ENCODE data around the gene UBE3D.

UBE3D gene

GRCh38 chr6:82914511-82914910, 151.1 kb downstream of the UBE3D start:
- ATAC-seq: no peak
- no peak for TF ChIP-seq ZNF565 (CRISPR knock-in tag; conservative IDR thresholded peaks at IDR 0.05; ENCODE audit: low read depth)
- no peak for TF ChIP-seq ZFP30 (CRISPR knock-in tag; IDR thresholded peaks at IDR 0.05)
- no peak for TF ChIP-seq TCF4 (CRISPR knock-in tag; IDR thresholded peaks at IDR 0.05; ENCODE audit: borderline replicate concordance)
- TF ChIP-seq ZFP3 (CRISPR knock-in tag; IDR thresholded peaks at IDR 0.05): no peak
- no peak for TF ChIP-seq CSRNP3 (CRISPR knock-in tag; IDR thresholded peaks at IDR 0.05)
- TF ChIP-seq PATZ1 (CRISPR knock-in tag; IDR thresholded peaks at IDR 0.05; ENCODE audit: borderline replicate concordance): no peak
- no peak for TF ChIP-seq RARB (CRISPR knock-in tag; IDR thresholded peaks at IDR 0.05)
- no peak for TF ChIP-seq ISL1 (CRISPR knock-in tag; IDR thresholded peaks at IDR 0.05)

- ATAC-seq: no peak
- TF ChIP-seq ESRRG (CRISPR knock-in tag; IDR thresholded peaks at IDR 0.05) (no peak), ZNF70 (CRISPR knock-in tag; IDR thresholded peaks at IDR 0.05) (no peak), RARB (CRISPR knock-in tag; IDR thresholded peaks at IDR 0.05) (no peak), TCF4 (CRISPR knock-in tag; IDR thresholded peaks at IDR 0.05; ENCODE audit: borderline replicate concordance) (no peak), PPARA (CRISPR knock-in tag; IDR thresholded peaks at IDR 0.05; ENCODE audit: borderline replicate concordance) (no peak), GLIS3 (CRISPR knock-in tag; IDR thresholded peaks at IDR 0.05) (no peak), ISL1 (CRISPR knock-in tag; IDR thresholded peaks at IDR 0.05) (no peak), ZFP30 (CRISPR knock-in tag; IDR thresholded peaks at IDR 0.05) (no peak), CSDC2 (CRISPR knock-in tag; IDR thresholded peaks at IDR 0.05) (no peak)
Measured at GRCh38 chr6:82910820-82911219, 154.8 kb downstream of the UBE3D start.

DNA sequence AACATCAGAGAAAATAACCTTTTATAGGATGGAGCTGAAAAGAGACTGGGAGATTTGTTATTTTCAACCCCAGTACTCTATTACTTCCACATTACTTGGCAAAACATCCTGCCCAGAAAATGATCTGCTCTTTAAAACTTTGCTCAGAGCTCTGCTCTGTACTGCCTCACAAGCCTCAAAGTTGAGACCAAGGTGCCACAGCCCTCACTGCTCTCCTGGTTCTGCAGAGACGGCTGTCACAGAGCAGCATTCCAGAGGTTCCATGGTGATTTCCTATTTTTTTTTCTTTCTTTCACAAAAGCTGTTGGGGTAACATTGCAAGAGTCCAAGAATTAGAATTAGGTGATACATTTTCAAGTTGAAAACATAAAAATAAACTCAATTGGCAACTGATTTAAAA, 155.2 kb downstream of the UBE3D start:
- no peak for ATAC-seq
- TF ChIP-seq ISL1 (CRISPR knock-in tag; IDR thresholded peaks at IDR 0.05) (no peak), ZC3H10 (CRISPR knock-in tag; IDR thresholded peaks at IDR 0.05) (no peak), ESRRG (CRISPR knock-in tag; IDR thresholded peaks at IDR 0.05) (no peak), CSDC2 (CRISPR knock-in tag; IDR thresholded peaks at IDR 0.05) (no peak), ZFP30 (CRISPR knock-in tag; IDR thresholded peaks at IDR 0.05) (no peak), OSR1 (CRISPR knock-in tag; IDR thresholded peaks at IDR 0.05) (no peak), TSHZ2 (CRISPR knock-in tag; IDR thresholded peaks at IDR 0.05) (no peak), ZNF70 (CRISPR knock-in tag; IDR thresholded peaks at IDR 0.05) (no peak)

DNA sequence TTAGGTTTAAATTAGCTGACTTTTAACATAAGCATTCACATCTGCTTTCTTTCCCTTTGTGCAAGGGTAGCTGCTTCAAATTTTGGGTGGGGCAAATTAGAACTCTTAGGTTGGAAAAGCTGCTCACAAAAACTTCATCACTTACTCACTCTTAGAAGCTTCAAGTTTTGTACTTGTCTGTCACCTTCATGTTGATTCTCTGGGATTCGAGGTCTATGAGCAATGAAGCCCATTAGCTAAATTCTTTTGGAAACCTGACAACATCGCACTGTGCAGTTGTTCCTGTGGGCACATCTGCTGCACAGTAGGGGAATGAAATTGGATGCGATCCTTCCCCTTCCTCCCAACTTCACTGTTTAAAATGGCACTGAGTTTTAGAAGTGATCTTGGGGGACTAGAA, 156.1 kb downstream of the UBE3D start:
- ATAC-seq: no peak
- no peak for TF ChIP-seq ISL1 (CRISPR knock-in tag; IDR thresholded peaks at IDR 0.05)
- TF ChIP-seq ESRRG (CRISPR knock-in tag; IDR thresholded peaks at IDR 0.05): no peak
- TF ChIP-seq ZC3H10 (CRISPR knock-in tag; IDR thresholded peaks at IDR 0.05): no peak

GRCh38 chr6:82908661-82909060, 157.0 kb downstream of the UBE3D start:
- no peak for ATAC-seq
- TF ChIP-seq CSDC2 (CRISPR knock-in tag; IDR thresholded peaks at IDR 0.05) (no peak), PPARA (CRISPR knock-in tag; IDR thresholded peaks at IDR 0.05; ENCODE audit: borderline replicate concordance) (no peak), CSRNP3 (CRISPR knock-in tag; IDR thresholded peaks at IDR 0.05) (no peak), GLIS3 (CRISPR knock-in tag; IDR thresholded peaks at IDR 0.05) (no peak), TCF4 (CRISPR knock-in tag; IDR thresholded peaks at IDR 0.05; ENCODE audit: borderline replicate concordance) (no peak), ZNF70 (CRISPR knock-in tag; IDR thresholded peaks at IDR 0.05) (no peak), ARNTL (CRISPR knock-in tag; IDR thresholded peaks at IDR 0.05; ENCODE audit: borderline replicate concordance, low read depth) (no peak), ZC3H10 (CRISPR knock-in tag; IDR thresholded peaks at IDR 0.05) (no peak), ISL1 (CRISPR knock-in tag; IDR thresholded peaks at IDR 0.05) (no peak), TSHZ2 (CRISPR knock-in tag; IDR thresholded peaks at IDR 0.05) (no peak), ZFP3 (CRISPR knock-in tag; IDR thresholded peaks at IDR 0.05) (no peak), ZFP30 (CRISPR knock-in tag; IDR thresholded peaks at IDR 0.05) (no peak), BACH2 (CRISPR knock-in tag; IDR thresholded peaks at IDR 0.05; ENCODE audit: borderline replicate concordance) (no peak), TOX (CRISPR knock-in tag; IDR thresholded peaks at IDR 0.05; ENCODE audit: borderline replicate concordance) (no peak)
- TF ChIP-seq, protein P1, sequence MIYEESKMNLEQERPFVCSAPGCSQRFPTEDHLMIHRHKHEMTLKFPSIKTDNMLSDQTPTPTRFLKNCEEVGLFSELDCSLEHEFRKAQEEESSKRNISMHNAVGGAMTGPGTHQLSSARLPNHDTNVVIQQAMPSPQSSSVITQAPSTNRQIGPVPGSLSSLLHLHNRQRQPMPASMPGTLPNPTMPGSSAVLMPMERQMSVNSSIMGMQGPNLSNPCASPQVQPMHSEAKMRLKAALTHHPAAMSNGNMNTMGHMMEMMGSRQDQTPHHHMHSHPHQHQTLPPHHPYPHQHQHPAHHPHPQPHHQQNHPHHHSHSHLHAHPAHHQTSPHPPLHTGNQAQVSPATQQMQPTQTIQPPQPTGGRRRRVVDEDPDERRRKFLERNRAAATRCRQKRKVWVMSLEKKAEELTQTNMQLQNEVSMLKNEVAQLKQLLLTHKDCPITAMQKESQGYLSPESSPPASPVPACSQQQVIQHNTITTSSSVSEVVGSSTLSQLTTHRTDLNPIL (CRISPR knock-in tag; IDR thresholded peaks at IDR 0.05; ENCODE audit: low read depth): no peak

Data from SK-N-SH treated with all-trans-retinoic acid at 6 μM for 48 hours (cell line).